ENCODE measurements around the gene ARMH3.

ARMH3 gene

DNA sequence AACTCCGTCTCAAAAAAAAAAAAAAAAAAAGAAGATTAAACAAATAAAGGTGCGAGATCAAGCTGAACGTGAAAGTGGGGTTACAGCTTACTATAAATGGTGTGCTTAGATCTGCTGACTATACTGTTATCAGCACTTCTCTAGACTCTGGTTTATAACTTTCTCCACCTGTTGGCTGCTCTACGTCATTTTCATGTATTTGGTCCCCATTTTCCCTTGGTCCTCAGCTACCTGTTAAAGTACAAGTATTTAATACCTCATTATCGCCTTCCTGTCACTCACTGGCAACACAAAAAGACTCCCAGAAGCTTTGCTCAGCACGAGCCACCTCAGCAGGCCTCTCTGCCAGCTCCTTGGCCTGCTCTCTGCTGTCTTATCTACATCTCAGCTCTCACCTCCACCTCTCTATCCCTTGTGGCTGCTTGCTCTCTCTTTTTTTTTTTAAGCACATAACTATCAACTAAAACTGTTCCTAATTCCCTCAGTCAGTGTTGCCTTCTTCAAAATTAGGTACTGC lies 95.0 kb downstream of the ARMH3 start:
- H3K27me3 Mint-ChIP-seq, result no peaks in the 10 kb centered on the region
- H3K36me3 Mint-ChIP-seq, result peaks cover 35 to 59% of the 10 kb centered on the region in 2 donors

DNA sequence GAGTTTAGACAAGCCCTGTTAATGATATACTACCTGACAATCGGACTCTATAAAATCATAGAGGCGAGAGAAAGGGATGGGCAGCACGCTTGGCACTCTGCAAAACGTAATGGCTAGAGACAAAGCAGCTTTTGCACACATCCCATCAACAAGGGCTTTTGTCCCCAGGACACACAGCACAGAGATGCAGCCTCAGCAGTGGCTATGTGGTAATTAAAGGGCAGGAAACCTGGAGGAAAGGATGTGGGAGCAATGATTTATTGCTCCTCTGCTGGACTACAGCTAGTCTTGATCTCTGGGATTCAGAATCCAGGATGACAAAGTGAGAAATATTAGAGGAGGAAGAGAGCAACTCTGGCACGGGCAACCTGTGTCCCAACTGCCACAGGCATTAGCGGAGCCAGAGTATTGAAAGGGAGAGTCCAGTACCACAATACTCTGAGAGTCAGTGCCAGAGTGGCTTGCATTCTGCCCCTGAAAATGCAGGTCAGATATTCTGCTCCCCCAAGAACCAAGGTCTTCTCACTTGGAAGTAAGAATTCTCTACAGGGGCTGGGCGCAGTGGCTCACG lies 96.5 kb downstream of the ARMH3 start:
- Mint-ChIP-seq H3K4me3 (no peak overlapping the region), H3K9me3 (no peaks in the 10 kb centered on the region), H3K27ac (peak overlapping the region; percentile 66), H3K4me1 (peaks cover 28 to 54% of the 10 kb centered on the region in 2 donors), H3K27me3 (no peaks in the 10 kb centered on the region), H3K36me3 (peaks cover 39 to 61% of the 10 kb centered on the region in 2 donors)
- DNase-seq (no peak), ATAC-seq (replicated peaks) (no peak)

More for the DNA sequence above, 95.0 kb downstream of the ARMH3 start:
- Mint-ChIP-seq H3K4me1 (peaks cover 30 to 59% of the 10 kb centered on the region in 2 donors), H3K4me3 (no peak overlapping the region), H3K27ac (no peak overlapping the region), H3K9me3 (no peaks in the 10 kb centered on the region)
- ATAC-seq (replicated peaks) (no peak), DNase-seq (no peak)

DNA sequence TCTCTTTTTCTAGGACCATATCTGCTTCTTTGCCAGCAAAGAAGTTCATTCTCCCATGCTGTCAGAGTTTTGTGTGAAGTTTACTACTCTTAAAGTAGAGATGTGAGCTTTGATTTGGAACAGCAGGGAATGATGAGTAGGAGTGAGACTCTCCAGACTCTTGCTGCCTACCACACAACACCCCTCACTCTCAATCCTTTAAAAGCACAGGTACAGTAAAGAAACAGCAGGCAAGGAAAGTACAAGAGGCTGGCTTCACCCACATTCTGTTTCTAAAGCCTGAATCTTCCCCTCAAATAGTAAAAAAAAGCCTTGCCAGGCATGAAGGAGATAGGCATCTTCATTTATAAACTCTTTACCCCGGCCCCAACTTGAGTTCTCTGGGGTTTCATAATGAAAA lies 97.3 kb downstream of the ARMH3 start:
- Mint-ChIP-seq H3K4me3 (no peak overlapping the region), H3K36me3 (peaks cover 42 to 63% of the 10 kb centered on the region in 2 donors), H3K4me1 (peaks cover 28 to 48% of the 10 kb centered on the region in 2 donors), H3K9me3 (no peaks in the 10 kb centered on the region), H3K27ac (peak overlapping the region; percentile 76), H3K27me3 (no peaks in the 10 kb centered on the region)
- DNase-seq, result no peak
- ATAC-seq (replicated peaks), result no peak

DNA sequence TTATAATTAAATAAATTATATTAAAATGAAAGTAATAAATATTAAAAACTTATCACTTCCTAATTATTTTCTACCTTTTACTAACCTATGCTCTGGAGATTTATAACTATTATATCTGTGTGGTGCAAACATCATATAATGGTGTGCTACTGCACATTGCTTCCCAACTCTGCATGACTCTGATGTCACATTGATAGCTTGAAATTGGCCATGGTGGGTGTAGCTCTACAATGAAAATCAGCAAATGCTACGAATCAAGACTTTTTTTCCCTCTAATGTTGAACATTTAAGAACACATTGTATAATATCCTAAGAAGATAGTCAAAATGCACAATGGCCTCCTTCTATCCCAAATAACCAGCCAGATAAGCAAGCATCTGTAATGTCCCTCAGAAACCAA lies 99.1 kb downstream of the ARMH3 start:
- Mint-ChIP-seq H3K4me3 (no peak overlapping the region), H3K4me1 (peaks cover 30 to 44% of the 10 kb centered on the region in 2 donors), H3K9me3 (peaks cover 3 to 4% of the 10 kb centered on the region in 2 donors), H3K27ac (no peak overlapping the region), H3K27me3 (no peaks in the 10 kb centered on the region), H3K36me3 (peaks cover 54 to 73% of the 10 kb centered on the region in 2 donors)
- no peak for ATAC-seq (replicated peaks)
- no peak for DNase-seq

DNA sequence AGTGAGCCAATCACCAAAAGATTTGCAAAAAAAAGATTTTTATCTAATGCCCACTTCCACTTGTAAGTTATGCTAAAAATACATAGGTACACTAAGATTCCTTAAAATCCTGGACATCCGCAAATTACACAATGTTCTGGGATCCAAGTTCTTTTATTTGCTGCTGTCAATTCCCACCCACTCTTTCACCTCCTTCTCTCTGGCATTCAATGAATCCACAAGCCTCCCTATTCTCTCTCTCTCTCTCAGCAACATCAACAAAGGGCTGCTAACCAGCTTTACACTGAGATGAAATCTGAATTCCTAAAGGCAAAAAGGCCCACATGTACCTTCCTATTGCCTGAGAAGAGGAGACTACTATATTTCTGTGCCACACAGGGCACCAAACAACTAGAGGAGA lies 99.9 kb downstream of the ARMH3 start:
- Mint-ChIP-seq H3K27me3 (no peaks in the 10 kb centered on the region), H3K27ac (peak overlapping the region; percentile 16), H3K4me3 (no peak overlapping the region), H3K4me1 (peaks cover 27 to 41% of the 10 kb centered on the region in 2 donors), H3K36me3 (peaks cover 59 to 75% of the 10 kb centered on the region in 2 donors), H3K9me3 (peaks cover 3 to 4% of the 10 kb centered on the region in 2 donors)
- no peak for DNase-seq
- no peak for ATAC-seq (replicated peaks)

DNA sequence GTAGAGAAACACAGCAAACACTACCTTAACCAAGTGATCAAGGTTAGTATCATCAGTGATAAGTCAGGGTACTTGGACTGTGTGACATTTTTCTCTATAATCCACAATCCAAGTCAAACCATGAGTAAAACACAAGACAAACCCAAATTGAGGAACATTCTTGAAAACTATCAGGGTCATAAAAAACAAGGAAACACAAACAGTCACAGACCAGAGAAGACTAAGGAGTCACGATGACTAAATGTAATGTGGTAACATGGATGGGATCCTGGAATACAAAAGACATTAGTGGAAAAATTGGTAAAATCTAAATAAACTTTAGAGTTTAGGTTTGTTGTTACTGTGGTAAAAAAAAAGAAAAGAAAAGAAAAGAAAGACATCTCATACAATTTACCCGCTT lies 103.8 kb downstream of the ARMH3 start:
- ATAC-seq (replicated peaks), result no peak

DNA sequence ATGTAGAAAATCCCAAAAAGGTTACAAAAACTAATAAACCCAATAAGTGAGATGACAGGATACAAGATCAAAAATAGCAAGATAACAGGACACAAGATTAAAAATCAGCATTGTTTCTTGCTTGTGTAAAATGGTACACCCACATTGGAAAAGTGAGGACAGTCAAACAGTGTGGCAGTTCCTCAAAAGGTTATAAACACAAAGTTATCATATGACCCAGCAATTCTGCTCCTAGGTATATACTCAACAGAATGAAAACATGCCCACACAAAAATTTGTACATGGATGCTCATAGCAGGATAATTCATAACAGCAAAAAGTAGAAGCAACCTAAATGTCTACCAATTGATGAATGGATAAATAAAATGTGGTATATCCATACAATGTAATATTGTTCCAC lies 105.8 kb downstream of the ARMH3 start:
- peaks cover 10 to 33% of the 10 kb centered on the region in 2 donors for H3K4me1 Mint-ChIP-seq

More for the DNA sequence above, 103.8 kb downstream of the ARMH3 start:
- Mint-ChIP-seq H3K9me3 (peaks cover 8 to 10% of the 10 kb centered on the region in 2 donors), H3K27ac (no peak overlapping the region), H3K4me1 (peaks cover 13 to 29% of the 10 kb centered on the region in 2 donors), H3K4me3 (no peak overlapping the region), H3K36me3 (peaks cover 76 to 88% of the 10 kb centered on the region in 2 donors), H3K27me3 (no peaks in the 10 kb centered on the region)
- DNase-seq, result no peak

DNA sequence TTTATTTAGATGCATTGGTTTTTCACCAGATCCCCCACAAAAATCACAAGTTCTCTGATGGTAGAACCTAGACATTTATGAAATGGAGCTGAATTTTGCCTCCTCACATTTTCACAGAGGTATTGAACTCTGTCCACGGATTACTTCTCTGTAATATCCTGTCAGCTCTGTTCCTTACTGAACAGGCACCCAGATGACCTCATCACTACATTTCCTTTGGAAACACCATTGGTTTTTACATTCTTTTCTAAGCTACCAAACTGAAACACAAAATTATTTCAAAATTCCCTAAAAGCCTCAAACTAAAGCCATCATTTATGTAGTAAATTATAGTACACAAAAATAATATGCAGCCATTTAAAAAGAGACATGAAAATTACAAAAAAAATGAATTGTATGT lies 114.1 kb downstream of the ARMH3 start:
- no peak for DNase-seq
- ATAC-seq (replicated peaks), result no peak
- no peak overlapping the region for H3K4me3 Mint-ChIP-seq
- no peaks in the 10 kb centered on the region for H3K27me3 Mint-ChIP-seq
- H3K4me1 Mint-ChIP-seq, result peaks cover 27 to 55% of the 10 kb centered on the region in 2 donors
- H3K9me3 Mint-ChIP-seq, result peaks cover 0 to 2% of the 10 kb centered on the region in 2 donors
- H3K27ac Mint-ChIP-seq, result no peak overlapping the region
- H3K36me3 Mint-ChIP-seq, result peaks cover 35 to 57% of the 10 kb centered on the region in 2 donors

More for the DNA sequence above, 105.8 kb downstream of the ARMH3 start:
- DNase-seq (no peak), ATAC-seq (replicated peaks) (no peak)
- H3K36me3 Mint-ChIP-seq, result peaks cover 75 to 89% of the 10 kb centered on the region in 2 donors
- no peaks in the 10 kb centered on the region for H3K27me3 Mint-ChIP-seq
- H3K4me3 Mint-ChIP-seq, result no peak overlapping the region
- H3K27ac Mint-ChIP-seq, result no peak overlapping the region
- H3K9me3 Mint-ChIP-seq, result peaks cover 8 to 12% of the 10 kb centered on the region in 2 donors

DNA sequence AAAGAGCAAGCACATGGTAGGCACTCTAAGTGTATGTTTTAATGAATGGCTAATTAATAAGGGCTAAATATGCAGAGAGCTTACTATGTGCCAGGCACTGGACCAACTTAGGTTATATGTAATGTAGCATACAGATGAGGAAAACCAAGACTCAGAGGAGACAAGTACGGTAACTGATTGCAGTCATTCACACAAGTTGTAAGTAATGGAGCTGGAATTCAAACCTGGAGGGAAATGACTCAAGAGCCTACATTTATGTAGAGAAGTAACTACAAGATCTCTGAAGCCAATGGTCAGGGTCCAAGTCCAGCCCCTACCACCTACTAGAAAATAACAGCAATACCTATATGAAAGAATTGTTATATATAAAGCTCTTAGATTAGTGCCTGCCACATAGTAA lies 115.1 kb downstream of the ARMH3 start:
- H3K27me3 Mint-ChIP-seq, result no peaks in the 10 kb centered on the region
- peaks cover 29 to 54% of the 10 kb centered on the region in 2 donors for H3K36me3 Mint-ChIP-seq
- ATAC-seq (replicated peaks), result no peak
- H3K9me3 Mint-ChIP-seq, result no peaks in the 10 kb centered on the region
- no peak for DNase-seq
- no peak overlapping the region for H3K27ac Mint-ChIP-seq
- peaks cover 27 to 47% of the 10 kb centered on the region in 2 donors for H3K4me1 Mint-ChIP-seq
- H3K4me3 Mint-ChIP-seq, result no peak overlapping the region

DNA sequence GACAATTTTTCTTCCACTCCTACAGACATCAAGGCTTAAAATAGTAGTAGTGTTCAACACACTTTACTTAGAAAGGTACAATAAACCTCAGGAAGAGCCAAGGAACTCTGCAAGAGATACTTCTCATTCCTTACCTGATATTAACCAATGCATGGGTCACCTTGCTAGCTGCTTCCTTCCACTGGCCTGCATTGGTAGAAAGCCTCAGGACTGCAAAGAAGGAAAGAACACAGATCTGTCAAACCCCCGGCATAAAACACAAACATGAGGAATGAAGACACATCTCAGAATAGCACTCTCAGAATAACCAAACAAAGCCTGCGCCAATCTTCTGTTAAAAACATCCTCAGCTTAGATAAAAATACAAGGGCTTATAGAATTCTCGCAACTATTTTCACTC lies 116.2 kb downstream of the ARMH3 start:
- Mint-ChIP-seq H3K27me3 (no peaks in the 10 kb centered on the region), H3K27ac (no peak overlapping the region), H3K4me3 (no peak overlapping the region), H3K4me1 (peaks cover 27 to 47% of the 10 kb centered on the region in 2 donors), H3K9me3 (no peaks in the 10 kb centered on the region), H3K36me3 (peaks cover 29 to 50% of the 10 kb centered on the region in 2 donors)
- ATAC-seq (replicated peaks), result no peak
- no peak for DNase-seq

DNA sequence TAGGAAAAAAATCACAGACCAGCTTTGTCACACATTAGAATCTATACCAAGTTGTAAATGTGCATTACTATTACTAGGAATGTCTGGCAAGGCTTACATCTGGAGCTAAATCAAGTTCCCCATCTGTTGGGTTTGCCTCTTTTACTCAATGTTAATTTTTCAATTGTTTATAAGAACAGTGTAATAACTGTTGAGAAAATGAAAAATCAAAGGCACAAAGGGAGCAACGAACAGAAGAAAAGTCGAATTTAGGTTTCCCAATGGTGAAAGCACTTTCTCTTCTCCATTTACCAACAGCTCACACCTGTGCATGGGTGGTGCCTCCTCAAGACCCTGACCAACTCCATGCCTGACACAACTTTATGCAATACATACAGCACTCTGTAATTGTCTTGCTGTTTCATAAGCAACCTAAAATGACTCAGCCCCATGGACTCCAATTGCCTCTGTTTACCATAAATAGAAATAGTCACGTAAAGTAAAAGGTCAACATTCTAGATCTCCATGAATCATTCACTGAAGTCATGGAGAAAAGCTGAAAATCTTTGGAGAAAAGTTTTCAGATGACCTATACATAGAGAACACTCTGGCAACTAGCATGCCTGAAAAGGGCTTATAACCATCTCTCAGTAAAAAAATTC lies 116.8 kb downstream of the ARMH3 start:
- Mint-ChIP-seq H3K27me3 (no peaks in the 10 kb centered on the region), H3K4me3 (no peak overlapping the region), H3K9me3 (no peaks in the 10 kb centered on the region), H3K4me1 (peaks cover 27 to 50% of the 10 kb centered on the region in 2 donors), H3K36me3 (peaks cover 29 to 52% of the 10 kb centered on the region in 2 donors), H3K27ac (peak overlapping the region; percentile 65)
- peak; percentile 59 to 63 for ATAC-seq (replicated peaks)
- no peak for DNase-seq

DNA sequence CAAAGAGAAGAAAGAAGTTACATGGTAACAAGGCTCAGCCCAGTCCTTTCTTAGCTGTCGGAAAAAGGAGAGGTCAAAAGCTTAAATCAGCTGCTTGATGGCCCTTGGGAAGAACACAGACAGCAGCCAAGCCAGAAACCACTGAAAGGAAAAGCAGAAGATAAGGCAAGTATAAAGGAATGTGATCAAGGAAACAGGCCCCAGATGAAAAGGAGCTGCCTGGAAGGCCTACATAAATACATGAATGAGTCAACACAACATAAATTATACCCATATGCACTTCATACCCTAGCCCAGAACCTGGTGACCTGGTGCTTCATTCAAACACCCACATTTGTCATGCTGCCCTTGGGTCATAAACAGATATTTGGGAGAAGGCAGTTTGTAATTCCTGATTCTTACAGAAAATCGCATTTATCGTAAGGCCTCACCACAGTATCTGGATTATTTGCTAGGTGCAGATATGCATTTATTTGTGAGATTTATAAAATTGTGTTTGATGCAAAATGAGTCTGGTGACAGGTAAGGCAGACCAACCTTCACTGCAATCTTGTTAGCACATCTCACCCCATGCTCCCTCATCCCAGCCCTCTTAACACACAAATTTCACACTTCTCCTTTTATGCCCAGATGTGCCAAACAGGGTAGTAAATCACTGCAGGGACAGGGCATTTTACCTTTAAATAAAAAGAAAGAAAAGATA lies 117.5 kb downstream of the ARMH3 start:
- ATAC-seq (replicated peaks) (peak; percentile 61), DNase-seq (no peak)
- H3K9me3 Mint-ChIP-seq, result no peaks in the 10 kb centered on the region
- H3K27me3 Mint-ChIP-seq, result no peaks in the 10 kb centered on the region
- peaks cover 29 to 52% of the 10 kb centered on the region in 2 donors for H3K36me3 Mint-ChIP-seq
- peaks cover 29 to 53% of the 10 kb centered on the region in 2 donors for H3K4me1 Mint-ChIP-seq
- H3K27ac Mint-ChIP-seq, result peak overlapping the region; percentile 65
- no peak overlapping the region for H3K4me3 Mint-ChIP-seq

DNA sequence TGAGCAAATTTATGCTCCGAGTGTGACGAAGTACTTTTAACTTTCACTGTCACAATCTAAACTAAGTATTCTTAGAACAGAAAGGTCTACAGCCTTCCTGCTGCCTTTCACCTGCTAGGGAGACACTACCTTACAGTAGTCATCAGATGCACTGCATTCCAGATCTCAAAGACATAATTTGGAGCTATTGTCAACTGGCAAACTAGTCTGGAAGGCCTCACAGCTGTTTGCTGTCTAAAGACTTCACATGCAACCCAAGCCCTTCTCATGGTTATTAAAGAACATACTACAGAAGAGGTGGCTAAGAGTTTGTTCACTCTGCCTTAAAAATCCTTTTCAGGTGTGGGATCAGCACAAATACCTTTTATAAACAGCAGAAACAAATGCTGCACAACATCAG lies 120.5 kb downstream of the ARMH3 start:
- Mint-ChIP-seq H3K4me1 (peaks cover 21 to 36% of the 10 kb centered on the region in 2 donors), H3K27me3 (no peaks in the 10 kb centered on the region), H3K4me3 (no peak overlapping the region), H3K9me3 (no peaks in the 10 kb centered on the region), H3K27ac (no peak overlapping the region), H3K36me3 (peaks cover 31 to 51% of the 10 kb centered on the region in 2 donors)
- ATAC-seq (replicated peaks) (no peak), DNase-seq (no peak)

DNA sequence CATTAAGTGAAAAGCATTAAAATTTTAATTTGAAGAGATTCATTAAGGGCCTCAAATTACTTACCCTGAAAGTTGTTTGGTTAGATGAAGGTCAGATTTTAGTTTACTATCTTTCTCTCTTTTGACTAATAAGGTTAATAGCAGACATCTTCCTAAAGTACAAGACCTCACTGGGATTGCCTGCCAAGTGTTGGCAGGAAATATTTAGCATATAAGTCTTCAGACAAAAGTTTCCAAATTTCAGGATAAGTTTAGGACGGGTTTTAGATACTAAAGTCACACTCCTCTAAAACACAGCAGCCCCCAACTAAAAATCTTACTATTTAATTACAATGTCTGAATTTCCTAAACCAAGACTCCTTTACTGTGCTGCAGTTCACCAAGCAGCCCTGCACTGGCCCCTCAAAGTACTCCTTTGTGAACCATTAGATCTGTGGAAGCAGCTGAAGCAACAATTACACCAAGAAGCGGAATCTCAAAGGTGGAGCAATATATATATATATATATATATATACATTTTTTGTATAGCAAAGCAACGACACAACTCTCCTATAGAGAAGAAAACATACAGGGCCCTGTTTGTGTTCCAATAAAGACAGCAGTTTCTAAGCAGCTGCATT lies 121.2 kb downstream of the ARMH3 start:
- DNase-seq (no peak), ATAC-seq (replicated peaks) (no peak)
- H3K4me3 Mint-ChIP-seq, result no peak overlapping the region
- no peaks in the 10 kb centered on the region for H3K27me3 Mint-ChIP-seq
- H3K9me3 Mint-ChIP-seq, result no peaks in the 10 kb centered on the region
- peak overlapping the region; percentile 67 for H3K27ac Mint-ChIP-seq
- H3K36me3 Mint-ChIP-seq, result peaks cover 27 to 47% of the 10 kb centered on the region in 2 donors
- peaks cover 19 to 31% of the 10 kb centered on the region in 2 donors for H3K4me1 Mint-ChIP-seq
